Activated CD8-positive, alpha-beta memory T cell treated with anti-CD3 and anti-CD28 coated beads for 1 hour (primary cell): ENCODE measurements around the gene USP3.
"Not testable (repeated sequence)": the region's sequence is repeated elsewhere in the genome, so short reads cannot be mapped to it uniquely, and the experiment has no call there.

ENCODE experiments used
- DNase-seq, 2 donors: peaks; one replicate each; pipeline ENCODE4 v3.0.0-alpha.2; 2020; ENCODE audit warnings: low read depth in 1 of 2; ENCODE audit errors: extremely low read depth in 1 of 2

Gene USP3

GRCh38 chr15:63475707-63476106, 28.7 kb upstream of the USP3 start:
- no peak for DNase-seq

GRCh38 chr15:63476229-63476632, 28.2 kb upstream of the USP3 start:
- no peak for DNase-seq

DNA sequence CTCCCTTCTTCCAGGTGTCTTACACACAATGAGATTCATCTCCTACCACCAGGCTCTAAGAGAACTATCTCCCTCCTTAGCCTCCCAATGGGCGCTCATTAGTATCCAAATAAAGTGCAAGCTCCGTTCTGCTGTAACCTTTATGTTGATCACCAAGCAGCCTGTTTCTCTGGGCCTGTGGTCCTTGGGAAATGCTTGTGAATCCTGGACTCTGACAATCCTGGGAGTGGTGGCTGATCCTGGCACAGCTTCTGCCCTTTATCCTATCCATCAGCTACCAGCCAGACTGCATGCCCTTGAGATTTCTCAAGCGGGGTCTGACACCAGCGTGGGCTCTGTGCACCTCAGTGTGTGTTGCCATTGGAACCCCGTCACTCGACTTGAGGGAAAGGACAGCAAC, 26.1 kb upstream of the USP3 start:
- no peak for DNase-seq

DNA sequence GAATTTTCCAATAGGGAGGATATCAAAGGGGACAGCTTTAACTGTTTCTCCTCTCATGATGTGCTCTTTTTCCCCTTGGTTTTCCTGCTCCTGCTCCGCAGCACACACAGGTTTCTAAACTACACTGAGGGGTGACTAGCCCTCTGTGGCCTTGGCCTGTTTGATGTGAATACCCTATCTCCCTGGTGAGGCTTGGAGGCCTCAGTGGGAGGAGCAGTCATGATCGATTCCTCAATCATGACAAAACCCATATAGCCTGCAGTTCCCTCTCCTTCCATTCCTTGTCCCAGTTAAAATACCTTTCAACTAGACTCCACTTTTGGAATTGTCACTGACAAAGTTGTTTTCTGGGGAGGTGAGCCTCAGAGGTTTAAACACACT, 24.0 kb upstream of the USP3 start:
- DNase-seq, result no peak

DNA sequence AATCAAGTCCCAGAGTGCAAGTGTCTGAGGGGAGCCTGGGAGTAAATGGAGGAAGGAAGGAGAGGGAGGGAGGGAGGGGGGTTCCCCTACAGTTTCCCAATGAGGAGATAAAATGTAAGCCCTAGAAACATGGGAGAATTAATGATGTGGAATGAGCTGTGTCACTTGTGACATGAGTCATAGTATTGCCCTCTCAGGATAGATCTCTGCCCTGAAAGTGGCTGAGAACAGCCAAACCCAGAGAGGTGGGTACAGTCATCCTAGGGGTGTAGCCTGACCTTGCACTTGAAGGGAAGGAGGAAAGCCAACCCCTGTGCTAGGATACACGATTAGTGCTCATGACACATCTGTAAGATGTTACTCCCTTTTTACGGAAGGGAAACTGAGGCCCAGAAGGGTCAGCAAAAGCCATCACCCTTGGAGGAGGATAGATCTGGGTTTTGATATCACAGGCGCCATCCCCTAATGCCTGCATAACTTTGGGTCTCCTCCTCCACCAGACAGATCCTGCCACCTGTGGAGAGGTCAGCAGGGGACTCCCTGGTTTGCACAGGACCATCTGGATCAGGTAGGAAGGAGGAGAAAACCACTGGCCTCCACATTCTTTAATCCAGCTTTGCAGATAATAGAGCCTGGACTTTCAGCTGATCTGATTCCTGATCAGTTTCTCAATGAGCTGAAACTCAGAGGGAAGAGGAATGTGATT, 23.1 kb upstream of the USP3 start:
- DNase-seq, result no peak

- no peak for DNase-seq
Observed at GRCh38 chr15:63482874-63483323, 21.5 kb upstream of the USP3 start.

DNA sequence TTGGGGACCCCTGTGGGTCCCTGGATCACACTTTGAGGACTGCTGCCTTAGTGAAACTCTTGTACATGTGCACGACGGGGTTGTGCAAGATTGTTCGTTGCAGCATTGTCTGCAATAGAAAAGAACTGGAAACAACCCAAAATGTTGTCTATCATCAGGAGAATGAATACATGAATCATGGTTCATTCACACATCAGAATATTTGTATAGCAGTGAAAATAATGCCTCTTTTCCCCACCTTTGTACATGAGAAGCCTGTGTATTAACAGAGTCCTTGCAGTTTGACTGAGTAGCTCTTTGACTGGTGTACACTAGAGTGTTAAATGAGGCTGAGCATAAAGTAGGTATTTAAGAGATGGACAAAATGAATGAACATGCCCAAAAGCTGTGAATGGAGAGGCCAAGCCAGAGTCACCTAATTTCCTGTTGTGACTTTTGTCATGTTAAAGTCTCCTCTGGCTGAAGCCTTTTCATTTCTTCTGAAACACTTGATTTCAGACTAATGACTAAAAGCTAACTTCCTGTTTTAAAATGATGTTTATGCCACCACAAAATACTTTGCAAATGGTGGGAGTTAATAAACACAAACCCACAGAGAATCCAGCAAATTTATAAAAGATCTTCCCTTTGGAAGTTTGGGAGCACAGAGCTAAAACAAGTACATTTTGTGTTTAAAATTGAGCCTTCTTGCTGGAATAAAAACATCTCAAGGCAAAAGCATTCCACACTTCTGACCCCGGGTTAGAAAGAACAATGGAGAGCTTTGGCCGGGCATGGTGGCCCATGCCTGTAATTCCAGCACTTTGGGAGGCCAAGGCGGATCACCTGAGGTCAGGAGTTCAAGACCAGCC, 20.6 kb upstream of the USP3 start:
- DNase-seq, result no peak

DNA sequence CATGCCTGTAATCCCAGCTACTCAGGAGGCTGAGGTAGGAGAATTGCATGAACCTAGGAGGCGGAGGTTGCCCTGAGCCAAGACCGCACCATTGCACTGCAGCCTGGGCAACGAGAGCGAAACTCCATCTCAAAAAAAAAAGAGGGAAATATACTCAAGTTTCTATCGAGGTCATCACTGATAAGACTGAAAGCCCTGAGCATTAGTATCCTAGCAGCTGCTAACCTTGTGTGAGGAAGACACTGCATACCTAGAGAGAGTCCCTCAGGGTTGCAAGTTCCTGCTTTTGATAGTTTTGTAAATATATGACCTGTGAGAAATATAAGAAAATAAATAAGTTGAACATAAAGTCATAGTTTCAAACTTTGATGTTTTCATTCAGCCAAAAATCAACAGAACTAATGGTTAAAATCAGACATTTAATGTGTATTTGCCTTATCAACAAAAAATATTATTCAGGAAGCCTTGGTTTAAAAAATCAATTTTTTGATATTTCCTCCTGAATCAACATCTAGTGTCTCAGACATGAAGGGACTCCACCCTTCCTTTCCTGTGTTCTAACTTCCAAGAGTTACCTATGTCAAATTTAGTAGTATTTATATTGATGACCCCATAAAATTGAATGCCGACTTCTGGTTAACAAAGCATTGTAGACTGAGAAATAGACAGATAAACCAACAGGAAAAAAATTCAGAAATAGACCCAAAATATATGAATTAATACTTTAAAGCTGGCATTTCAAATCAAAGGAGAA, 19.8 kb upstream of the USP3 start:
- DNase-seq, result no peak

- peak; percentile 76 to 85 for DNase-seq
Observed at GRCh38 chr15:63487076-63487757, 17.2 kb upstream of the USP3 start.

- DNase-seq, result not testable (repeated sequence)
Observed at GRCh38 chr15:63487758-63488397, 16.5 kb upstream of the USP3 start.

- DNase-seq, result no peak
Observed at GRCh38 chr15:63488398-63488960, 15.9 kb upstream of the USP3 start.

DNA sequence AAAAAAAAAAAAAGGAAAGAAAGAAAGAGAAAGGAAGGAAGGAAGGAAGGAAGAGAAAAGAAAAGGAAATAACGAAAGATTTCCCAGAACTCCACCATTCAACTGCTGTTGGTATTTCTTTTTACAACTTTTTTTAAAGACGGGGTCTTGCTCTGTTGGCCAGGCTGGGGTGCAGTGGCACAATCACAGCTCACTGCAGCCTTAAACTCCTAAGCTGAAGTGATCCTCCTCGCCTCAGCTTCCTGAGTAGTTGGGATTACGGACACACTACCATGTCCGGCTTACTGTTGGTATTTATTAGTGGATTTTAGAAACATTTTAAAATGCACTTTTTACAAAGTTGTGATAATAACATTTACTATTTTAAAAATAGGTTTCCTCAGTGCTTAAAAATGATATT, 15.0 kb upstream of the USP3 start:
- no peak for DNase-seq

GRCh38 chr15:63490345-63491034, 13.9 kb upstream of the USP3 start:
- no peak for DNase-seq

- DNase-seq, result no peak
Observed at GRCh38 chr15:63491116-63491827, 13.1 kb upstream of the USP3 start.

- DNase-seq, result no peak
Observed at GRCh38 chr15:63491979-63492378, 12.4 kb upstream of the USP3 start.

GRCh38 chr15:63492541-63493077, 11.8 kb upstream of the USP3 start:
- no peak for DNase-seq

GRCh38 chr15:63493436-63493835, 11.0 kb upstream of the USP3 start:
- no peak for DNase-seq

DNA sequence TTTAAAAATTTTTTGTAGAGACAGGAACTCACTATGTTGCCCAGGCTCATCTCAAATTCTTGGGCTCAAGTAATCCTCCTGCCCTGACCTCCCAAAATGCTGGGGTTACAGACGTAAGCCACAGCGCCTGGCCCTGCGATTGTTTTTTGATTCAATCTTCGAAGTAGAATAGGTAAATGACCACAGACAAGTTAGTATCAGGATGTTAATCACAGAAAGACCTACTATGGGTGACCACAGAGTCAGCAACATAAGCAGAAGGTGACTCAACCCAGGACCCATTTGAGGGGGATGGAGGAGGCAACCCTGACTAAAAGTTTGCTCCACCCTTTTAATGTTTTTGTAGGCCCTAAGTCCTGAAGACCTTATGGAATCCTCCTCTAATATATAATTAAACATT, 10.0 kb upstream of the USP3 start:
- no peak for DNase-seq

GRCh38 chr15:63495343-63495742, 9.1 kb upstream of the USP3 start:
- DNase-seq, result no peak
